Stimulated activated CD8-positive, alpha-beta memory T cell treated with anti-CD3 and anti-CD28 coated beads, Interleukin-12 subunit alpha, Interleukin-12 subunit beta, amount 100 ng/mL, for 4 hours (primary cell): ENCODE results near the gene EPHA2.

Source experiments
- DNase-seq: peaks from one replicate; pipeline ENCODE4 v3.0.0-alpha.2; 2020; ENCODE audit warnings: low read depth

Gene EPHA2

DNA sequence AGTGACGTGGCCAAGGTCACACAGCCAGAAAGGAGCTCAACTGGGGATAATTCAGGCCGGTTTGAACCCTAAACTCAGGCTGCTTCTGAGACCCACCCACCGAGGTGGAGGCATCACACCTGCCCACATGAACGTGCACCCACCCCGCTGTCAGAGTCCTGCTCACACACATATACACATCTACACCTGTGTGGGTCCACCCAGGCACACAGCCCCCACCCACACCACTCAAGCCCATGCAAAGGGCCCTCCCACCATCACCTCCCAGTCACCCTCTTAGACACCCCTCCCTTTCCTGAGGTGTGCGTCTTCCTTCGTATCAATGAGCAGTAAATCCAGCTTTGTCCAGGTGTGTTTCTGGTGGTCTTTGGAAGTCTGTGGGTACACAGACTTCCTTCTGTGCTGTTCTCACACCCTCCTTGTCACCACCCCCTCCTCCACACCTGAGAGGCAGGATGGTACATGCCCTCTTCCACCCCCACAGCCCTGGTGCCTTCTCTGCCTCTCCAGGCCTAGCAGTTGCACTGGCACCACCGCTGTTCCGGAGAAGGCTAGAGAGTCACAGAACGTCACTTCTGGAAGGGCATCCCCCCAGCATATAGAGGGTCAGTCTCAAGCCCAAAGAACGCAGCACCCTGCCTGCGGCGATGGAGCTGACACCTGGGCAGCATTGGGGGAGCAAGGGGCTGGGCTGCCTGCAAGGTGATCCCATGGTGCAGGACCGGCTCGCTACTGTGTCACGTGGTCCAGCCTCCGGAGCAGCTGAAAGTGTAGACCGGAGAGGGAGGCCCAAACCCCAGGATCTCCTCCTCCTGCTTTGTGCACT, 63.6 kb downstream of the EPHA2 start:
- no peak for DNase-seq

DNA sequence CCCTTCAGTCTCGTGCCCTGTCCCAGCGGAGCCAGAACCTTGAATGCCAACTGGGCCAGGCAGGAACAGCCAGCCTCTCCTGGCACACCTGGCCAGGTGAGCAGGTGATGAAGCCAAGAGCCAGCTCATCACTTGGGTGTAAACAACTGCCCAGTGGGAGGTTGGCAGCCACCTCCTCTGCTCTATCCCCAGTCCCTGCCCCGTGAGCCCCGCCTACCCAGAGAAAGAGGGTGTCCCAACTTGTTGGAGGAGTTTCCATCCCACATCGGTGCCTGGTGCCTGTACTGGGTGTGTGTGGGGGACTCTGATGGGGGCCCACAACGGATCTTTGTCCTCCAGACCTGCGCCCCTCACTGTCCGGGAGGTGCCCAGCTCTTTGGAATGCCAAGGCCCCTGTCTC, 64.6 kb downstream of the EPHA2 start:
- no peak for DNase-seq

DNA sequence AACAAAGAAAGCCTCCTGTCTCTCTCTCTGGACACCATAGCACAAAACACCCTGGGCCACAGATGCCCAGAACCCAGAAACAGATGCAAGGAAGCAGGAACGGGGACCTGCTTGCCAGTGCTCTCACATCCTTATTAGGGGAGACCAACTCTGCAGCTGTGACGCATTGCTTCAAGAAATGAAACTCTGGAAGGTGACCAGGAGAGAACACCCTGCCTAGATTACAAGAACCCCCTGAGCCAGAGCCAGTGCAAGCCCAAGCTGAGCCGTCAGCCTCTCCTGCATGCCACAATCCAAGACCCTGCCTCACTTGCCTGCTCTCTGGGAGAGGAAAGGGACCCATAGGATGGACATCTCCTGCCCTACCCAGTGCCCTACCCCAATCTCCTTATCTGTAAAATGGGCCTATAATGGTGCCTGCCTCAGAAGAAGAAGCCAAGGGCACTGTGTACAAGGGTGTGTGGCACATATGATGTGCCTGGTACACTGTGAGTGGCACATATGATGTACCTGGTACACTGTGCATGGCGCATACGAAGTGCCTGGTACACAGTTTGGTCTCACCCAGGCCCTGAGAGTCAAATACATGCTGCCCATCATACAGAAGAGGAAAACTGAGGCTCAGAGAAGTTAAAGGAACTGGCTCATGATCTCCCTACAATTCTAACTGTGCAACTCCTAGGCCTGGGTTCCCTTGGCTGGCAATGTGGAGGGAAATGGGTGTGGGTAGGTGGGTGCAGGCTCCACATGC, 65.6 kb downstream of the EPHA2 start:
- DNase-seq: no peak

DNA sequence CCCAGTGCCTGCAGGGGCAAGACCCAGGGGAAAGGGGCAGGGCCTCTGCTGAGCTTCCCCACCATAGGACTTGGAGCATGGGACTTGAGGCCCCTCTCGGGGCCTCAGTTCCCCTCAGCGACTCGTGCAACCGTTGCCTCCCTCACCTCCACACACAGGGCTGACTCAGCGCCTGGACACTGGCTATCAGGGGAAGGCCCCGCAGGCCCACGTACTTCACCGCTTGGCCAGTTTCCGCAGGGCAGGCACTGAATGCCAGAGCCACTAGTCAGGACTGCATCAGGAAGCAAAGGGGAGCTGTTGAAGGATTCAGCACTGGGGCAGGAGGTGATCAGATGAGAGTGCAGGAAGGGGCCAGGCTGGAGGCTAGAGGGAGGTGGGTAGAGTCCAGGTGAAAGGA, 66.9 kb downstream of the EPHA2 start:
- no peak for DNase-seq

DNA sequence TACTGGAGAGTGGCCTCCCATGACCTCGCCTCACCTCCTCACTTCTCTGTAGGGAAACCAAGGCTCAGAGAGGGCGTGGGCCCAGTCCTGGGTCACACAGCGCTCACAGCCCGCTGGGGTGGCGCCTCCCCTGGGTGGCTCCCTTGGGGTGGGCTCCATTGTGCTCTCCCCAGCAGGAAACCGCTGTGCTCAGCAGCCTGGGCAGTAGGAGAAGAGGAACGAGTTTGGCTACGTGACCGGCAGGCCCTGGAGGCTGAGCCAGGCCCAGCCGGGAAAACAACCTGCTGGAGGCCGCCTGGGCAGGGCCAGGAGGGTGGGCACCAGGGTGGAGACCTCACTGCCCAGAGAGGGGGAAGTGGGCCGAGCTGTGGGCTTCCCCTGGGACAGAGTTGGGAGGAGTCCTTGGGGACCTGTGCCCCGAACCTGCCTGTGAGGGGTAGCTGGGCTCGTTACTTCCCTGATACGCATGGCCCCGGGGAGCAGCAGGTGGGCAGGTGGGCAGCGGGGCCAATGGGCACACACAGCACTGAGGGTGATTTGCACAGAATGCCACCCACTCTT, 67.4 kb downstream of the EPHA2 start:
- no peak for DNase-seq

DNA sequence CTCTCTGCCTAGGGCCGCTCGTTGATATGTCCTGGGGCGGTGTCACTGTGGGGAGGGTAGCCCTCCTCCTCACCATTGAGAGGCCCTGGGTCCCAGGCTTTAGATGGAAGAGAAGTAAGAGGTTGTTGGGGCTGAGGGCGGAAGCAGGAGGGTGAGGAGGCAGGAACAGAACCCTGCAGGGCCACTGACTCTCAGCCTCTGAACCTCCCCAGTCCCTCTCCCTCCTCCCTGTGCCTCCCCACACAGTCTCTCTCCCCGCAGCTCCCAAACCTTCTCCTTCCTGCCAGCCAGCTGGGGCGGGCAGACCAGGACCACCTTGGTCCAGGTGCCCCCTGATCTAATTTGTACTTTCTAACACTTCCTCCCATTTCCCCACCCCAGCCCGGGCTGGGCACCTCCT, 68.1 kb downstream of the EPHA2 start:
- no peak for DNase-seq

DNA sequence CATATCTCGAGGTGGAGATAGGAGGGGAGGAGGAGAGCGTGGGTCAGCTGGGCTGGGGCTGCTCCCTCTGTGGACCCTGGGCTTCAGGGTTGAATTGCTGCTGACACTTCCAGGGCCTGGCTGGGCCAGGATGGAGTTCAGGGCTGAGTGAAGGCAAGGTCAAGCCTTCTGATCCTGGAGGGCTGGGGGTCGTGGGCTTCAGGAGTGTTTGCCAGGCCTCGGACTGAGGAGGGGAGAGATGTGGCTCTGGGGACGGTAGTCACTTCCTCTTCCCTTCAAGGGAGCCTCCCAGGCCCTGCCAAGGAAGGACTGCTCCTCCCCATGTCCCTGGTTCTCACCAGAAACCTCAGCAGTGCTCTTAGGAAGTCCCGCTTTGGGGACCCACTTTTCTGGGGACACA, 70.3 kb downstream of the EPHA2 start:
- no peak for DNase-seq

DNA sequence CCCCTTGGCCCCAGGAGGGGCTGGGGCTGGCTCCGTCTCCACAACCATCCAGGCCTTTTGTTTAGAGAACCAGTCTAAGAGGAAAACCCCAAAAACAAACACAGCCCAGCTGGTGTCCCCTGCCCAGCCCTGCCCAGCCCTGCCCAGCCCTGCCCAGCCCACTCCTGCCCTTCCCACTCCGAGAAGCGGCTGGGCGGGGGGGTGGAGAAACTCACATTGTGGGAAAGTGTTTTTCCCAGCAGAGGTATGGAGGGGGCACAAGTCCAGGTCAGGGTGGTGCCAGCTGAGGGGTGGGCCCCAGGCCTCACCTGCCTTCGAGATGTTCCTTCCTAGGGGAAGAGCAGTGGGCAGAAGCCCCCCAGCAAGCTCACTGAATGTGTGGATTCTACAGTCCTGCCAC, 72.4 kb downstream of the EPHA2 start:
- no peak for DNase-seq

DNA sequence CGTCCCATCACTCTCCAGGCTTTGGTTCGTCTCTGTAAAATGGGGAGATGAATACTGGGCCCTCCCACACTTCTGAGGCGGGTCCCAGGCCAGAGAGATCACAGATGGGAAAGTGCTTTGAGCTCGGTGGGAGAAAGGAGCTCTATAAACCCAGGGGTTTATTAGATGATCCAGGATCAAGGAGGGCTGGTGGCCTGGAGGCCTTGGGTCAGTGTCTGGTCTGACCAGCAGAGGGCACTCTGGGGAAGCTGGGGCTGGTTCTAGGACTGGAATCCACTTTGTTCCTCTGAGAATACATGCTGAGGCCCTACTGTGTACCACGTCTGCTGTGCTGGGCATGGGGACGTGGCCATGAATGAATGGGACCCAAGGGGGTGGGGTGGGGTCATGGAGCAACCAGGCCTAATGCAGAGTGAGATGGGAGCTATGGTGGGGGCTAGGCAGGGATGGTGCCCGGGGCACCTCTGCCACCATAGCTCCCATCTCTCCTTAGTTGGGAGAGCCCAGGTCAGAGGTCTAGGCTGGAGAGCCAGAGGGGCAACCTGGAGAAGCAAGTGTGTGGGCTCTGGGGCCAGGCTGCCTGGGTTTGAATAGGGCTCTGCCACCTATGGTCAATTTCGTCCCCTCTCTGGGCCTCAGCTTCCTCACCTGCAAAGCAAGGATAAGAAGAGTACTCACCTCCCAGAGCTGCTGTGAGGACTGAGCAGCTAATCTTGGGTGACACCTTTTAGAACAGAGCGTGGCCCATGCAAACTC, 73.4 kb downstream of the EPHA2 start:
- DNase-seq: peak; percentile 24

DNA sequence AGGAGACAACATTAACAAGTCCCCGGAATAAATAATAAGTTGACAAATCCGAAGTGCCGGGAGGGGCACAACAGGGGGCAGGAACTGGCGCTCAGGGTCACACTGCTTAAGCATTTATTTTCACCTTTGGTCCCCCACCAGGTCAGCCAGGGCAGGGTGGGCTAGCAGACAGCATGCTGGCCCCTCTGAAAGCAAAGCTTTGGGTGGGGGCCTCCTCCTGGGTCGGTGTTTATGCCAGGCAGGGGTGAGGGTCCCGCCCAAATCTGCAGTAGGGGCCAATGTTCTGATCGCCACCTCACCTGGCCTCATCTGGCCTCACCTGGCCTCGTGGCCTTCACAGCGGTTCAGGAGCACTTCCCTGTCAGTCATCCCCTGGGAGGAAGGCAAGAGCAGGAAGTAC, 74.2 kb downstream of the EPHA2 start:
- DNase-seq: no peak

DNA sequence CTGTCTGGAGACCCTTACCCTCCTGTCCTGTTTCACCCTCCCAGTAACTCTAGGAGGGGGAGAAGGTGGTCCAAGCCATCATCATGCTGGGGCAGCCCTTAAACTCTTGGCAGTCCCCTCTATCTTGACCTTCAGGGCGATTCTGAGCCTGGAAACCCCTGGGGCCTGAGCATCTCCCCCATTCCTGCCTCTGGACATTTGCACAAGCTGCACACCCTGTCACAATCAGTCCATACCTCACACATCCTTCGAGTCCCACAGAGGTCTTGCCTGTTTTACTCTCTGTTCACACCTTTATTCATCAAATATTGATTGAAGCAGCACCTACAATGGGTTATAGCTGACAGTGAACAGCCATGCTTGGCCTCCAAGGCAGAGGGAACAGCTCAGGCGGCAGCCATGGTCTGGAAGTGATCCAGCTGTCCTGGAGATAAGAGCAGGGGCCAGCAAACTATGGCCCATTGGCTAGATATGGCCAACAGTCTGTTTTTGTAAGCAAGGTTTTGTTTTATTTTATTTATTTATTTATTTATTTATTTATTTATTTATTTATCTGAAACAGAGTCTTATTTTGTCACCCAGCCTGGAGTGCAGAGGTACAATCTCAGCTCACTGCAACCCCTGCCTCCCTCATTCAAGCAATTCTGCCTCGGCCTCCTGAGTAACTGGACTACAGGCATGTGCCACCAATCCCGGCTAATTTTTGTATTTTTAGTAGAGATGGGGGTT, 75.3 kb downstream of the EPHA2 start:
- no peak for DNase-seq

DNA sequence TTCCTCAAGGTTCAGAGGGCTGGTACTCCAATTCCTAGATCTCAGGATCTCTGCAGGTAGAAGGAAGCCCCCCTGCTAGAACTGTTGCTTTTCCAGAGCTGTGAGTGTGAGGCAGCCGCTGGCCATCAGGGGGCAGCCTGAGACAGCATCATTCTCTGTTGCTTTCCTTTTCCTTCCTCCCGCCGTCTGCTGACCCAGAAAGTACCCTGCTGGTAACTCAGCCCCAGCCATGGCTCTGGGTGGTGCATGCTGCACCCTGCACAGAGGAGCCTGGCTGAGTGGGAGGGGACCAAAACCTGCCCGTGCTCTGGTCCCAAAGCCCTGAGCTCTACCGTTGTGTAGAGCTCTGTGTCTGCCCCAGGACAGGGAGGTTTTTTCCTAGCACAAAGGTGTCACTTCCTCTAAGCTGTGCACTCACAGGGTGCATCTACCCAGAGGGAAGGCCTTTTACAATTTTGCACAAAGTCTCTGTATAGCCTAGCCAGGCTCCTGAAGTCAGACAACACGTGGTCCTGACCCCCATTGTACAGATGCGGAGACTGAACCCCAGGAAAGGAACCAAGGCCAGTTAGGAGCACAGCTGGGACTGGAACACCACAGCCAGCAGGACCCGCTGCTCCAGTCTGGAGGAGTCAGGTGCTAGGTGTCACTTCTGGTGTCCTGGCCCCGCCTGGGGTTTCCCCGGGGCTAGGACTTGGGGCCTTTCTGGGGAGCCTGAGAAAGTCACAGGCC, 76.8 kb downstream of the EPHA2 start:
- peak; percentile 52 for DNase-seq

DNA sequence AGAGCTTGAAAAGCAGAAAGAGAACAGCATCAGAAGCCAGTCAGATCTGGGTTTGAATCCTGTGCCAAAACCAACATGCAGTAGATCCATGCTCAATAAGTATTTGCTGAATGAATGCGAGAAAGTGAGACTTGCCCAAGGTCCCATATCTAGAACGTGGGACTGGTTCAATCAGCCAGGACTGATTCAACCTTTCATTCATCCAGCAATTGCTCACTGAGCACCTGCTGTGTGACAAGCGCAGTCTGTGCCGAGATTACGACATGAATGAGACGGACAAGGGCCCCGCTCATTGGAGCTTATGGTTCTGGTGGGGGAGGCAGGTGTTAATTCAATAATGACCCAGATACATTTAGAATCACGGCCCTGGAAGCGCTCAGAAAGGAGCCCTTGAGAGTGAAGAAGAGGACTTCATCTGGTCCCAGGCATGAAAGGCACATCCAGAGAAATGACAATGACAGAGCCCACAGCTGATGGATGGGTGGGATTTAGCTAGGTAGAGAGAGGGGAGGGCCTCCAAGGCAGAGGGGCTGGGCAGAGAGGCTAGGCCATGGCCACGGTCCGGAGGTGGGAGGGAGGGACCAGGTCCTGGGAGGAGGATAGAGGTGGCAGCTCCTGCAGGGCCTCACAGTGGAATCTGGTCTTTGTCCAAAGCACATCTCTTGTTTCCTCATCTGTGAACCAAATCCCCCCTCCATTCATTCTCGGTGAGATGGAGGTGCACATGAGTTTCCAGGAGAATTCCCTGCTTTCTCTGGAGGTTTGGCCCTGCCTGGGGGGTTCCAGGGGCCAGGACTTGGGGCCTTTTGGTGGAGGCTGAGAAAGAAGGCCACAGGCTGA, 78.2 kb downstream of the EPHA2 start:
- DNase-seq: no peak

DNA sequence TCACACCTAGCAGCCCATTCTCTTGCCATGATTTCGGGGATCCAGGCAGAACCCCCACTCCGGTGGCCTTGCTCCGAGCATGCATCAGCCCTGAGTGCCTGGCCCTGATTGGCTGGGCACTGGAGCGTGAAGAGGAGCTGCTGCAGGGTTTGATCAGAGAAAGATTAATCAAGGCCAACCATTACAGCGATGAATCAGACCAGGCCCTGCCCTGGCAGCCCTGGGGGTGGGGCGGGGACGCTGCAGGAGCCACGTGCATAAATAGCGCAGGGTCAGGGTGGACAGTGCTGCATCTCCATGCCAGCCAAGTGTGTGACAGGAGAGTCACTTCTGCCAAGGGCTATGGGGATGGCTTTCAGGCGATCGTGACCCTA, 79.0 kb downstream of the EPHA2 start:
- DNase-seq: no peak

DNA sequence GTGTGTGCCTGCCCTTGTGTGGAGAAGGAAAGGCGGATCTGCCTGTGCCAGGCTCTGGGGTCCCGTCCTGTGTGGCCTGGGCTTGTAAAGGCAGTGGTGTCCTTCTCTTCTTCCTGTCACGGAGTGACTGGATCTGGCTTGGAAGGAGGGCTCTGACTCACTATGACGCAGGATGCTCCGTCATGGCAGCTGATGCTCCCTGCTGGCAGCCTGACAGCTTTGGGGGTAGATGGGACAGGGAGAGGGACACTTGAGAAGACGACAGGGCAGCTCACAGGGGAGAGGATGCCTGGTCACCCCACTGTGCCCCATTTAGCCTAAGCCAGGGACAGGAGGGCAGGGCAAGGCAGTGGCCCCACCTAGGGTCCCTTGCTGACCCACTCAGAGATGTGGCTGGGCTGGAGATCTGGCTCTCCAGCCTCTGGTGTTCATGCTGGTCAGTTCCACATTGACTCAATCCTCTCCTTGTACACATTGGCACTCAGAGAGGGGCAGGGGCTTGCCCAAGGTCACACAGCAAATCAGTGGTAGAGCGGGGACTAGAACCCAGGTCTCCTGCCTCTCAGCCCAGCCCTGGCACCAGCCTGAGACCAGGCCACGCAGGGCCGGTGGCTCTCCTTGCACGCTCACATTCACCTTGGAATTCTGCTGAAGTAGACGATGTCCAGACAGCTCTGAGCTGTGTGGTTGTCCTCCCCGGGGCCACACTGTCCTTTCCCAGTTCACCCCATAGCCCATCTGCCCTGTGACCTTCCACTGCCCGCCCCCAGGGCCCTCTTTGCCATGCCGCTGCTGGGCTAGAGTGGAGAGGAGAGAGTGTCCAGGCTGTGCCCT, 79.6 kb downstream of the EPHA2 start:
- no peak for DNase-seq

DNA sequence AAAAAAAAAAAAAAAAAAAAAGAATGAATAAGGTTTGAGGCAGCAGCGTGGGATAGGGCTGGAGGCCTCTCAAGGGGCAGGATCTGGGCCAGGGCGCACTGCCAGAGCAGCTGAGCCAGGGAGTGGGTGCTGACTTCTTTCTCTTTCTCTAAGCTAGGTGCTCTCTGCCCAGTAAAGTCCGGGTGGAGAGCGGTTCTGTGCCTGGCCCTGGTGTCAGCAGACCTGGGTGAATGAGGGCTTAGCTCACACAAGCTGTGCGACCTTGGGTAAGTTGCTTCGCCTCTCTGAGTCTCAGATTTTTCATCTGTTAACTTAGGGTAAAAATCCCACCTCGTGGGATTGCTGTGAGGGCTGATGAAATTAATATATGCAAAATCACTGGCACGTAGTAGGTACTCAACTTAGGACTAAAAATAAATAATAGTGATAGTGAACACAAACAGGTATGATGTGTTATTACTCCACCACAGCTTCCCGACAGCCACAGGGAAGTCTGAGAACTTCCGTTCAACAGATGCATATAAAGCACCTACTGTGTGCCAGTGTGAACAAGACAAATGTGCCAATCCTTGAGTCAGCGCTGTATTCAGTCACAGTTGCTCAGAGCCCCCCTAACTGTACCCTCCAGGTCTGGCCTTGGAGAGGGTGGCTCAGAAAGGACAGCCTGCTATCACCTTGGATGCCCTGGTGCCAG, 80.4 kb downstream of the EPHA2 start:
- DNase-seq: no peak
